SK-N-SH treated with all-trans-retinoic acid at 6 μM for 48 hours (cell line): Measurements from ENCODE around the gene C2orf72.

Experiments used
- RARB ChIP-seq: fragments of 250-450 bp; sonication (Bioruptor Pico); IDR thresholded peaks from 2 replicates; pipeline ENCODE4 v1.8.0; 2021; ENCODE audit warnings: mild to moderate bottlenecking, moderate library complexity
- SNAI2 ChIP-seq: fragments of 250-450 bp; sonication (Bioruptor Pico); IDR thresholded peaks from 2 replicates; pipeline ENCODE4 v1.5.0; 2020; ENCODE audit warnings: mild to moderate bottlenecking, moderate library complexity

GRCh38 chr2:231088754-231089153, 51.4 kb downstream of the C2orf72 start:
- TF ChIP-seq RARB (CRISPR knock-in tag) (no peak), SNAI2 (CRISPR knock-in tag) (no peak)
